Measurements from ENCODE around the gene MCMBP. TPM values are rescaled to one million over a fixed set of nuclear protein-coding genes. Genes with fewer than 3 reads are reported as not detected.
"Not testable (repeated sequence)": the region's sequence is repeated elsewhere in the genome, so short reads cannot be mapped to it uniquely, and the experiment has no call there.

MCMBP gene
- total RNA-seq, 1 donor from 2014 or later = 57.9 TPM

GRCh38 chr10:119796039-119796438 is 76.6 kb downstream of the MCMBP start:
- no peak for DNase-seq (ENCODE audit: low spot score in 2 of 2)
- FAIRE-seq = no peak

- FAIRE-seq; DNase-seq (ENCODE audit: low spot score in 2 of 2): not testable (repeated sequence)
Observed at GRCh38 chr10:119795101-119795500, 77.5 kb downstream of the MCMBP start.

- FAIRE-seq (no peak), DNase-seq (ENCODE audit: low spot score in 2 of 2) (no peak)
Observed at GRCh38 chr10:119786117-119786769, 86.4 kb downstream of the MCMBP start.

- DNase-seq (ENCODE audit: low spot score in 2 of 2) (no peak), FAIRE-seq (no peak)
Observed at GRCh38 chr10:119784340-119785067, 88.1 kb downstream of the MCMBP start.

- FAIRE-seq = no peak
- no peak for DNase-seq (ENCODE audit: low spot score in 2 of 2)
Observed at GRCh38 chr10:119783665-119784027, 89.0 kb downstream of the MCMBP start.

- DNase-seq (ENCODE audit: low spot score in 2 of 2) = no peak
- no peak for FAIRE-seq
Observed at GRCh38 chr10:119782981-119783664, 89.5 kb downstream of the MCMBP start.

- FAIRE-seq (no peak), DNase-seq (ENCODE audit: low spot score in 2 of 2) (no peak)
Observed at GRCh38 chr10:119781498-119781897, 91.1 kb downstream of the MCMBP start.

GRCh38 chr10:119780879-119781480 is 91.7 kb downstream of the MCMBP start:
- FAIRE-seq = no peak
- DNase-seq (ENCODE audit: low spot score in 2 of 2) = no peak

Other genes starting within 250 kb of the MCMBP start
- 0.82 TPM for gene BAG3, start 221.5 kb downstream of the MCMBP start, total RNA-seq
- gene INPP5F, start 146.8 kb downstream of the MCMBP start, total RNA-seq = 212 TPM
- 20.0 TPM for gene SEC23IP, start 19.9 kb upstream of the MCMBP start, total RNA-seq

Measured in frontal cortex (tissue), 4 donors.